ENCODE data around the gene PLA2R1. TPM values are rescaled to one million over a fixed set of nuclear protein-coding genes. Genes with fewer than 3 reads are reported as not detected.

The PLA2R1 gene
- polyA plus RNA-seq, 1 of the 3 experiments (the other 2 are of a cell fraction): not detected

DNA sequence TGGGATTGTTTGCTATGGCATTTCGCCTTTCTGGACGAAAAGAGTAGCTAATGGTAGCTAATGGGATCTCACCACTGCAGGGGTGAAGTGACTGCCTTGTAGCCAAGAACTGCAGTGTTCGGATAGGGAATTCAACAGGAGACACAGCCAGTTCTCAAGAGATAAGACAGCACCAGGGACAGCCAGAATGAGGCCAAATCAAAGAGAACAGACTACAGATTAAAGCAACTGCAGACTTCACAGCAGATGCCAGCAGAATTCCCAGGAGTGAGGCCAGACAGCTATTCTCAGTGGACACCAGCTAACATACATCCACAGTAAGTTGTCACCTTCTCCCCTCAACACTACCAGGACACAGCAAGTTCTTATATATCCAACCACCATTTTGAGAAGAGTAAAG, 124.0 kb downstream of the PLA2R1 start:
- H4K20me1 ChIP-seq (ENCODE audit: insufficient read depth): no peaks in the 10 kb centered on the region
- ChIA-PET CTCF (interaction anchor here (2.3 to 2.6 kb wide), 2 partner anchors 30 to 131 kb away, joined by 5 to 10 read pairs; no protein-coding TSS in a partner anchor), POLR2A (no interaction called here)
- H3K27ac ChIP-seq (ENCODE audit: low read depth in 2 of 2, low read length in 1 of 2): no peak overlapping the region
- no peaks in the 10 kb centered on the region for H3K36me3 ChIP-seq (replicated peaks in 1 of 2; ENCODE audit: control insufficient read depth in 1 of 2, insufficient read depth in 2 of 2, low read length in 1 of 2)
- no peak overlapping the region for H3K9ac ChIP-seq
- no peaks in the 10 kb centered on the region for H3K79me2 ChIP-seq (ENCODE audit: insufficient read depth)
- no peak overlapping the region for H3K4me2 ChIP-seq
- no peaks in the 10 kb centered on the region for H3K9me3 ChIP-seq
- no peaks in the 10 kb centered on the region for H3F3A ChIP-seq (replicated peaks; ENCODE audit: insufficient read depth)
- DNase-seq: no peak
- H2AFZ ChIP-seq (ENCODE audit: low read depth): no peak overlapping the region
- no peaks in the 10 kb centered on the region; a peak in 1 of 4 replicates for H3K4me1 ChIP-seq (ENCODE audit: control insufficient read depth in 1 of 2, insufficient read depth in 2 of 2, low read depth in 1 of 2, low read length in 1 of 2)
- 92% methylated on average over 3 of the region's 3 CpGs for WGBS (ENCODE audit: low lambda C conversion rate)
- TF ChIP-seq, protein P1, sequence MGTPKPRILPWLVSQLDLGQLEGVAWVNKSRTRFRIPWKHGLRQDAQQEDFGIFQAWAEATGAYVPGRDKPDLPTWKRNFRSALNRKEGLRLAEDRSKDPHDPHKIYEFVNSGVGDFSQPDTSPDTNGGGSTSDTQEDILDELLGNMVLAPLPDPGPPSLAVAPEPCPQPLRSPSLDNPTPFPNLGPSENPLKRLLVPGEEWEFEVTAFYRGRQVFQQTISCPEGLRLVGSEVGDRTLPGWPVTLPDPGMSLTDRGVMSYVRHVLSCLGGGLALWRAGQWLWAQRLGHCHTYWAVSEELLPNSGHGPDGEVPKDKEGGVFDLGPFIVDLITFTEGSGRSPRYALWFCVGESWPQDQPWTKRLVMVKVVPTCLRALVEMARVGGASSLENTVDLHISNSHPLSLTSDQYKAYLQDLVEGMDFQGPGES (IDR thresholded peaks at IDR 0.05; ENCODE audit: low read depth, low read length): no peak
- no peak for TF ChIP-seq TCF12 (IDR thresholded peaks at IDR 0.05)
- no peak for TF ChIP-seq EZH2phosphoT487 (IDR thresholded peaks at IDR 0.05; ENCODE audit: borderline replicate concordance, low read depth)
- no peak for TF ChIP-seq USF2 (IDR thresholded peaks at IDR 0.05; ENCODE audit: borderline replicate concordance, low read depth, low read length)
- no peak for TF ChIP-seq EP300 (IDR thresholded peaks at IDR 0.05; ENCODE audit: borderline replicate concordance in 1 of 2, low read depth in 1 of 2, low read length in 1 of 2)
- TF ChIP-seq SIN3A (IDR thresholded peaks at IDR 0.05; ENCODE audit: borderline replicate concordance, low read depth, low read length): no peak
- no peak for TF ChIP-seq PBX3 (IDR thresholded peaks at IDR 0.05)
- no peak for TF ChIP-seq MXI1 (IDR thresholded peaks at IDR 0.05; ENCODE audit: low read depth, low read length)
- no peak for TF ChIP-seq MAX (IDR thresholded peaks at IDR 0.05; ENCODE audit: low read depth)
- H3K4me3 ChIP-seq (ENCODE audit: low read depth in 2 of 2, low read length in 1 of 2): no peak overlapping the region
- no peaks in the 10 kb centered on the region for H3K27me3 ChIP-seq (ENCODE audit: insufficient read depth)
- H3K9me2 ChIP-seq: no peaks in the 10 kb centered on the region

DNA sequence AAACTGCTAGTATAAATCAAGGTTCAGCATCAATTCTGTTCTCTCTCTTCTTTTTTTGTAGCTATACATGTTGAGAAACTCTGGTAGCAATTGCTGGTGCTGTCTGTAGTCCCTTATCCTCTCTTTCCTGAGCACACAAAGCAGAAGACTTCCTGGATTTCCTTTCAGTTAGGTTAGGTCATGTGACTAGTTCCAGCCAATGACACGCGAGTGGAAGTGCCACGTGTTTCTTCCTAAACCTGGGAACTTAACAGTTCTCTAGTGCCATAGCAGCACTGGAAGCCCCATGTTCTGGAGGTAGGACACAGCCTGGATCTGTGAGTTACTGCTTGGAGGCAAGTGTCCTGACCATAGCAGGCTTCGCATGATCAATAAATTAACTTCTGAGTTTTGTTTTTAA, 125.9 kb downstream of the PLA2R1 start:
- H4K20me1 ChIP-seq (ENCODE audit: insufficient read depth): no peaks in the 10 kb centered on the region
- TF ChIP-seq PBX3 (IDR thresholded peaks at IDR 0.05): no peak
- TF ChIP-seq, protein P2, sequence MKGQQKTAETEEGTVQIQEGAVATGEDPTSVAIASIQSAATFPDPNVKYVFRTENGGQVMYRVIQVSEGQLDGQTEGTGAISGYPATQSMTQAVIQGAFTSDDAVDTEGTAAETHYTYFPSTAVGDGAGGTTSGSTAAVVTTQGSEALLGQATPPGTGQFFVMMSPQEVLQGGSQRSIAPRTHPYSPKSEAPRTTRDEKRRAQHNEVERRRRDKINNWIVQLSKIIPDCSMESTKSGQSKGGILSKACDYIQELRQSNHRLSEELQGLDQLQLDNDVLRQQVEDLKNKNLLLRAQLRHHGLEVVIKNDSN (IDR thresholded peaks at IDR 0.05; ENCODE audit: borderline replicate concordance, low read depth): peak; percentile 61; the same call in 1 of the 2 replicates

More for the DNA sequence above, 125.9 kb downstream of the PLA2R1 start:
- Histone ChIP-seq H3K4me1 (ENCODE audit: control insufficient read depth in 1 of 2, insufficient read depth in 2 of 2, low read depth in 1 of 2, low read length in 1 of 2) (no peaks in the 10 kb centered on the region), H2AFZ (ENCODE audit: low read depth) (no peak overlapping the region), H3K27ac (ENCODE audit: low read depth in 2 of 2, low read length in 1 of 2) (no peak overlapping the region), H3K9ac (no peak overlapping the region), H3K27me3 (ENCODE audit: insufficient read depth) (no peaks in the 10 kb centered on the region), H3K9me2 (no peaks in the 10 kb centered on the region), H3K79me2 (ENCODE audit: insufficient read depth) (no peaks in the 10 kb centered on the region), H3K9me3 (no peaks in the 10 kb centered on the region), H3K4me3 (ENCODE audit: low read depth in 2 of 2, low read length in 1 of 2) (no peak overlapping the region), H3K36me3 (replicated peaks in 1 of 2; ENCODE audit: control insufficient read depth in 1 of 2, insufficient read depth in 2 of 2, low read length in 1 of 2) (no peaks in the 10 kb centered on the region), H3F3A (replicated peaks; ENCODE audit: insufficient read depth) (no peaks in the 10 kb centered on the region), H3K4me2 (no peak overlapping the region)
- WGBS (ENCODE audit: low lambda C conversion rate): 94% methylated on average over 4 of the region's 4 CpGs
- CTCF ChIA-PET: interaction anchor here (0.6 kb wide), 1 partner anchor 861 kb away, joined by 3 read pairs; no protein-coding TSS in a partner anchor
- DNase-seq: no peak
- POLR2A ChIA-PET: no interaction called here

All from SK-N-SH (cell line).